ENCODE results near the gene SLC29A3. TPM values are rescaled to one million over a fixed set of nuclear protein-coding genes. Genes with fewer than 3 reads are reported as not detected.

SLC29A3 gene
- total RNA-seq, 1 experiment from 2014 or later, result 35.7 TPM

- H3K27ac ChIP-seq, result no peak overlapping the region
- H3K4me3 ChIP-seq, result no peak overlapping the region
- H4K20me1 ChIP-seq (ENCODE audit: insufficient read depth), result no peaks in the 10 kb centered on the region
- H3K4me2 ChIP-seq, result peak overlapping the region; percentile 53
- no peaks in the 10 kb centered on the region for H3K27me3 ChIP-seq (ENCODE audit: insufficient read depth, low read depth)
- intact Hi-C loops (cut with micrococcal nuclease; ENCODE audit: unreplicated experiment), result no loop called here
- ChIA-PET POLR2A (ENCODE audit: unreplicated experiment) (no interaction called here), CTCF (interaction anchor here (2.1 kb wide), 1 partner anchor 25 kb away, joined by 7 read pairs; the partner anchor contains the start of gene SLC29A3)
- no peaks in the 10 kb centered on the region; the same call in 1 of the 2 replicates for H3K9me3 ChIP-seq (ENCODE audit: insufficient read depth, low read depth)
- TF ChIP-seq EZH2 (IDR thresholded peaks at IDR 0.05; ENCODE audit: low read depth), result no peak
- no peak for TF ChIP-seq CTCF (conservative IDR thresholded peaks at IDR 0.05)
- H3K9me2 ChIP-seq (ENCODE audit: insufficient read depth), result no peaks in the 10 kb centered on the region
- H2AFZ ChIP-seq, result no peak overlapping the region
- no TSS peak for BruUV-seq (replicated peaks)
- peaks cover 87% of the 10 kb centered on the region for H3K4me1 ChIP-seq (replicated peaks; ENCODE audit: insufficient read depth)
- no peak for DNase-seq
- no peaks in the 10 kb centered on the region for H3K36me3 ChIP-seq (ENCODE audit: low read depth)
- H3F3A ChIP-seq (ENCODE audit: insufficient read depth, low read depth), result peaks cover 35% of the 10 kb centered on the region
- H3K79me2 ChIP-seq (ENCODE audit: low read depth), result peaks cover 17% of the 10 kb centered on the region; the same call in 1 of the 2 replicates
Measured at GRCh38 chr10:71344993-71345480, 26.0 kb downstream of the SLC29A3 start.

- no peaks in the 10 kb centered on the region for H3K36me3 ChIP-seq (ENCODE audit: low read depth)
- no peak overlapping the region for H3K27ac ChIP-seq
- H3K4me2 ChIP-seq, result no peak overlapping the region
- TF ChIP-seq EZH2 (IDR thresholded peaks at IDR 0.05; ENCODE audit: low read depth) (no peak), CTCF (conservative IDR thresholded peaks at IDR 0.05) (no peak)
- H3K9me3 ChIP-seq (ENCODE audit: insufficient read depth, low read depth), result no peaks in the 10 kb centered on the region; the same call in 1 of the 2 replicates
- peaks cover 83% of the 10 kb centered on the region for H3K4me1 ChIP-seq (replicated peaks; ENCODE audit: insufficient read depth)
- H4K20me1 ChIP-seq (ENCODE audit: insufficient read depth), result no peaks in the 10 kb centered on the region
- no peak overlapping the region for H2AFZ ChIP-seq
- H3F3A ChIP-seq (ENCODE audit: insufficient read depth, low read depth), result peaks cover 30% of the 10 kb centered on the region
- ChIA-PET CTCF (no interaction called here), POLR2A (ENCODE audit: unreplicated experiment) (no interaction called here)
- no TSS peak for BruUV-seq (replicated peaks)
- H3K9me2 ChIP-seq (ENCODE audit: insufficient read depth), result no peaks in the 10 kb centered on the region
- no peaks in the 10 kb centered on the region for H3K27me3 ChIP-seq (ENCODE audit: insufficient read depth, low read depth)
- peaks cover 17% of the 10 kb centered on the region; the same call in 1 of the 2 replicates for H3K79me2 ChIP-seq (ENCODE audit: low read depth)
- no peak for DNase-seq
- intact Hi-C loops (cut with micrococcal nuclease; ENCODE audit: unreplicated experiment), result no loop called here
- H3K4me3 ChIP-seq, result no peak overlapping the region
Measured at GRCh38 chr10:71345694-71346093, 26.6 kb downstream of the SLC29A3 start.

- H3K4me2 ChIP-seq, result no peak overlapping the region
- no peaks in the 10 kb centered on the region for H4K20me1 ChIP-seq (ENCODE audit: insufficient read depth)
- H3K9me2 ChIP-seq (ENCODE audit: insufficient read depth), result no peaks in the 10 kb centered on the region
- H3K79me2 ChIP-seq (ENCODE audit: low read depth), result 0 out of 2 replicates have a peak, but pooled peaks cover 8% of the 10 kb centered on the region
- H3K36me3 ChIP-seq (ENCODE audit: low read depth), result no peaks in the 10 kb centered on the region; the same call in 1 of the 2 replicates
- ChIA-PET POLR2A (ENCODE audit: unreplicated experiment) (no interaction called here), CTCF (no interaction called here)
- H3F3A ChIP-seq (ENCODE audit: insufficient read depth, low read depth), result peaks cover 30% of the 10 kb centered on the region
- TF ChIP-seq CTCF (conservative IDR thresholded peaks at IDR 0.05) (no peak), EZH2 (IDR thresholded peaks at IDR 0.05; ENCODE audit: low read depth) (no peak)
- H3K27ac ChIP-seq, result no peak overlapping the region
- no peaks in the 10 kb centered on the region for H3K27me3 ChIP-seq (ENCODE audit: insufficient read depth, low read depth)
- DNase-seq, result no peak
- no peak overlapping the region for H3K4me3 ChIP-seq
- H2AFZ ChIP-seq, result no peak overlapping the region
- no peaks in the 10 kb centered on the region; the same call in 1 of the 2 replicates for H3K9me3 ChIP-seq (ENCODE audit: insufficient read depth, low read depth)
- no TSS peak for BruUV-seq (replicated peaks)
- H3K4me1 ChIP-seq (replicated peaks; ENCODE audit: insufficient read depth), result peaks cover 73% of the 10 kb centered on the region
- intact Hi-C loops (cut with micrococcal nuclease; ENCODE audit: unreplicated experiment), result no loop called here
Measured at GRCh38 chr10:71346731-71347130, 27.7 kb downstream of the SLC29A3 start.
